HFFc6 (cell line): Measurements from ENCODE around the gene IL15RA. TPM values are rescaled to one million over a fixed set of nuclear protein-coding genes. Genes with fewer than 3 reads are reported as not detected.

ENCODE experiments used
- DNase-seq: peaks from one replicate; pipeline ENCODE4 v3.0.0-alpha.2; 2018
- H3K27ac Mint-ChIP-seq: 2 replicates; pipeline ENCODE4 v1.8.0; 2020; ENCODE audit warnings: mild to moderate bottlenecking, mixed read lengths
- H3K27me3 Mint-ChIP-seq: 2 replicates; pipeline ENCODE4 v1.8.0; 2021; ENCODE audit warnings: mild to moderate bottlenecking, moderate library complexity, mixed read lengths; ENCODE audit not compliant: insufficient read depth
- H3K36me3 Mint-ChIP-seq: 2 replicates; pipeline ENCODE4 v1.8.0; 2021; ENCODE audit warnings: low read depth, mixed read lengths
- H3K4me1 Mint-ChIP-seq: 2 replicates; pipeline ENCODE4 v1.8.0; 2020; ENCODE audit warnings: low read depth, mixed read lengths
- H3K4me3 Mint-ChIP-seq: 2 replicates; pipeline ENCODE4 v1.8.0; 2020; ENCODE audit warnings: mild to moderate bottlenecking, moderate library complexity, mixed read lengths
- H3K9me3 Mint-ChIP-seq: 2 replicates; pipeline ENCODE4 v1.8.0; 2020; ENCODE audit warnings: mild to moderate bottlenecking, mixed read lengths
- total RNA-seq, 6 experiments: library from RNA; stranded (reverse); fragmentation: NEBNext Ultra II Directional; extraction: Animal tissue kit (Norgen Biotek cat#: 25700); gene quantifications; 2 replicates in 1 of 6; 3 replicates in 5 of 6; pipeline ENCODE4 v1.2.3, GENCODE V29; 2021
- TF ChIP-seq, protein P1 (sequence below): fragments of 200-600 bp; sonication (generic); IDR thresholded peaks from 2 replicates; pipeline ENCODE4 v1.5.0; 2021; ENCODE audit warnings: antibody characterized with exemption, mild to moderate bottlenecking

Gene IL15RA
- total RNA-seq, 6 experiments from 2014 or later, result 1.5 to 3.2 (median 1.9) TPM

DNA sequence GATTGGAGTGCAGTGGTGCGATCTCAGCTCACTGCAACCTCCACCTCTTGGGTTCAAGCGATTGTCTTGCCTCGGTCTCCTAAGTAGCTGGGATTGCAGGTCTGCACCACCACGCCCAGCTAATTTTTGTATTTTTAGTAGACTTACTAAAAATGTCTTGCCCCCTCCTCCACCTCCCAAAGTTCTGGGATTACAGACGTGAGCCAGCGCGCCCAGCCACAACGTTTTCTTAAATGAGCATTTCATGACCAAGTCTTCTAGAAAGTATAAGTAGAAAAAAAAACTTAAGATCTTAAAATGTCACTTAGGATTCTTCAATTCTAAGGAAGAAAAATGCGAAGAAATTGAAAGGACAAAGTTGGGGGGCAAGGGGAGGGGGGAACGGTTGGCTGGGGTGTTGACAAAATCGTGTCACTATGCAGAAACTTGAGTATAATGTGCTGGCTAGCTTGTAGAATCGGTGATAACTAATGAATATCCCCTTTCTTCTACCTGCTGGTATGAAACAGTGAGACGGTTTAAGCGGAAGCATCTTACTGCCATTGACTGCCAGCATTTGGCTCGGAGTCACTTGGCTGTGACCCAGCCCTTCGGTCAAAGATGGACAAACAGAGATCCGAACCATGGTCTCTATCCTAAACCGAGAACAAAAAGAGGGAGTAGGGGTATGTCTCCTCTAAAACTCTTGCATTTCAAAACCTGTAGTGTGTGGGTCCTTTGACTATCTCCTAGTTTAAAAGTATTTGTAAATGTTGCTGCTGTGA is 74.7 kb downstream of the IL15RA start:
- H3K27ac Mint-ChIP-seq, result no peak overlapping the region
- TF ChIP-seq, protein P1, sequence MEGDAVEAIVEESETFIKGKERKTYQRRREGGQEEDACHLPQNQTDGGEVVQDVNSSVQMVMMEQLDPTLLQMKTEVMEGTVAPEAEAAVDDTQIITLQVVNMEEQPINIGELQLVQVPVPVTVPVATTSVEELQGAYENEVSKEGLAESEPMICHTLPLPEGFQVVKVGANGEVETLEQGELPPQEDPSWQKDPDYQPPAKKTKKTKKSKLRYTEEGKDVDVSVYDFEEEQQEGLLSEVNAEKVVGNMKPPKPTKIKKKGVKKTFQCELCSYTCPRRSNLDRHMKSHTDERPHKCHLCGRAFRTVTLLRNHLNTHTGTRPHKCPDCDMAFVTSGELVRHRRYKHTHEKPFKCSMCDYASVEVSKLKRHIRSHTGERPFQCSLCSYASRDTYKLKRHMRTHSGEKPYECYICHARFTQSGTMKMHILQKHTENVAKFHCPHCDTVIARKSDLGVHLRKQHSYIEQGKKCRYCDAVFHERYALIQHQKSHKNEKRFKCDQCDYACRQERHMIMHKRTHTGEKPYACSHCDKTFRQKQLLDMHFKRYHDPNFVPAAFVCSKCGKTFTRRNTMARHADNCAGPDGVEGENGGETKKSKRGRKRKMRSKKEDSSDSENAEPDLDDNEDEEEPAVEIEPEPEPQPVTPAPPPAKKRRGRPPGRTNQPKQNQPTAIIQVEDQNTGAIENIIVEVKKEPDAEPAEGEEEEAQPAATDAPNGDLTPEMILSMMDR, result no peak
- no peaks in the 10 kb centered on the region for H3K4me1 Mint-ChIP-seq
- no peak overlapping the region for H3K4me3 Mint-ChIP-seq
- DNase-seq, result no peak
- peaks cover 33% of the 10 kb centered on the region for H3K36me3 Mint-ChIP-seq
- 0 out of 2 replicates have a peak, but pooled peaks cover 3% of the 10 kb centered on the region for H3K27me3 Mint-ChIP-seq
- H3K9me3 Mint-ChIP-seq, result no peaks in the 10 kb centered on the region

Other genes starting within 250 kb of the IL15RA start
- 100 to 1,000 TPM; 248 to 267 (median 259) TPM for gene GDI2, start 164.1 kb downstream of the IL15RA start, total RNA-seq
- gene ANKRD16, start 87.7 kb downstream of the IL15RA start, total RNA-seq, result 1 to 10 TPM; 4.7 to 6.7 (median 5.5) TPM
- gene FBH1, start 87.3 kb downstream of the IL15RA start, total RNA-seq, result 10 to 100 TPM; 60.1 to 69.8 (median 64.2) TPM
- not detected for gene IL2RA, start 84.8 kb upstream of the IL15RA start, total RNA-seq
- 10 to 100 TPM; 53.4 to 75.2 (median 66.3) TPM for gene RBM17, start 111.5 kb upstream of the IL15RA start, total RNA-seq
- gene PFKFB3, start 225.4 kb upstream of the IL15RA start, total RNA-seq, result 10 to 100 TPM; 25.4 to 34.6 (median 28.7) TPM